Measurements from ENCODE around the gene MYO1C.

GRCh38 chr17:1506649-1507267 is 14.3 kb upstream of the MYO1C start:
- TF ChIP-seq CTCF (IDR thresholded peaks at IDR 0.05) = peak in 1 of 6 experiments; percentile 2
- peak in 1 of 2 donors; percentile 36 for TF ChIP-seq POLR2A (IDR thresholded peaks at IDR 0.05)

Measured in thyroid gland (tissue), 4 donors.